Epithelial cell of esophagus (primary cell): Measurements from ENCODE around the gene NSFL1C.
A peak's percentile ranks its signal among the peaks of the same experiment; 100 is the strongest.

ENCODE experiments used
- DNase-seq: peaks from one replicate; pipeline ENCODE4 v3.0.0; 2010; ENCODE audit warnings: low read depth
- H3K4me3 ChIP-seq: 2 replicates; pipeline ENCODE4 v1.5.1; 2011; ENCODE audit warnings: mild to moderate bottlenecking, low read length, control low read depth
- CTCF ChIP-seq: IDR thresholded peaks from 2 replicates; pipeline ENCODE4 v1.5.1; 2011; ENCODE audit warnings: low read depth, mild to moderate bottlenecking, low read length, control low read depth, inconsistent platforms; ENCODE audit not compliant: insufficient read depth; ENCODE audit errors: missing control alignments

The NSFL1C gene

GRCh38 chr20:1436263-1436662 lies 30.4 kb downstream of the NSFL1C start:
- TF ChIP-seq CTCF = no peak
- no peak for DNase-seq
- no peak overlapping the region for H3K4me3 ChIP-seq

- no peak for DNase-seq
- no peak for TF ChIP-seq CTCF
- H3K4me3 ChIP-seq = no peak overlapping the region
Observed at GRCh38 chr20:1435337-1435699, 31.3 kb downstream of the NSFL1C start.

- no peak for TF ChIP-seq CTCF
- no peak overlapping the region for H3K4me3 ChIP-seq
- peak; percentile 70 for DNase-seq
Observed at GRCh38 chr20:1434571-1435336, 31.9 kb downstream of the NSFL1C start.

GRCh38 chr20:1431158-1431557 lies 35.5 kb downstream of the NSFL1C start:
- no peak for DNase-seq
- TF ChIP-seq CTCF = no peak
- no peak overlapping the region for H3K4me3 ChIP-seq

- TF ChIP-seq CTCF = no peak
- no peak overlapping the region for H3K4me3 ChIP-seq
- DNase-seq = peak; percentile 46
Observed at GRCh38 chr20:1430004-1430451, 36.6 kb downstream of the NSFL1C start.

- H3K4me3 ChIP-seq = no peak overlapping the region
- no peak for TF ChIP-seq CTCF
- DNase-seq = peak; percentile 66
Observed at GRCh38 chr20:1429143-1429728, 37.4 kb downstream of the NSFL1C start.
